HG03060 (cell line): Measurements from ENCODE around the gene KLF16.
A peak's percentile ranks its signal among the peaks of the same experiment; 100 is the strongest.

Experiments used
- ATAC-seq: cut with Tn5 transposase; IDR thresholded peaks from one replicate; pipeline ENCODE4 v1.9.1; 2021; ENCODE audit warnings: low read depth, moderate number of reproducible peaks; ENCODE audit not compliant: unreplicated experiment

KLF16 gene

DNA sequence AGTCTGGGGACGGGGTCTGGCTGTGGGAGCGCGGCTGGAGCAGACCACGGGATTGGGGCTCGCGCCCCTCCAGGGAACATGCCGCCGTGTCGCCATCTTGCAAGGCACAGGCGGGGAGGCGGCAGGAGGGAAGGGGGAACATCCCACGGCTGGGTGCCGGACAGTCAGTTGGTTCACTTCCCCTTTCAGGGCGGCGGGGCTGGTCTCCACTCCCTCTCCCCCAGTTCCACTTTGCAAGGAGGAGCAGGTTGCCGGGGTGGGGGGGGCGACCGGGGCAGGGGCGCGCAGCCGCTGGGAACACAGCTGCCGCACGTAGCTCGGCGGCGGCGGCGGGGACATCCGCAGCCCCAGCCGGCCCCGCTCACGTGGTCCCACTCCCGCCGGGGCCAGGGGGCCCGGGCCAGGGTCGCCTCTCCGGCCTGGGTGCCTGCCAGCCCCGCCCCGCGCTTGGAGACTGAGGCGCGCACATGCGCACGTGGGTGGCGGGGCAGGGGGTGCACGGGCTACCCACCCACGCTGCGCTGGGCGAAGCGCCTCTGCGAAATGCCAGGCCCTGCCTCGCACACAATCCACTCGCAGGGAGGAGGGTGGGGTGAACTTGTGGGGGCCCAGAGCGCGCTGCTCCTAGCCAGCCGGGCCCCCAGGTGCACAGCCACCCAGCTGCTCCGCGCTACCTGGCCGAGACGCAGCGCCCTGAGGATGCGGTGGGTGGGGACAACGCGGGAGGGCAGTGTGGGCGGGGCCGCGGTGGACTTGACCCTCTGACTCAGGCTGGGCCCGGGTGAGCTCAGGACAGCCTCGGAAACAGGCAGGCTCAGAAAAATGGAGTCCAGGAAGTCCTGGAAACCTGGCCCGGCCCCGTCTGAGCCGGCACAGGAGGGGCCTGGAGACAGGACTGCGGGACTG lies 6.4 kb downstream of the KLF16 start:
- ATAC-seq: no peak

- ATAC-seq: no peak
Observed at GRCh38 chr19:1856345-1856697, 7.1 kb downstream of the KLF16 start.

- no peak for ATAC-seq
Observed at GRCh38 chr19:1855828-1856255, 7.5 kb downstream of the KLF16 start.

- ATAC-seq: no peak
Observed at GRCh38 chr19:1855040-1855827, 8.1 kb downstream of the KLF16 start.

DNA sequence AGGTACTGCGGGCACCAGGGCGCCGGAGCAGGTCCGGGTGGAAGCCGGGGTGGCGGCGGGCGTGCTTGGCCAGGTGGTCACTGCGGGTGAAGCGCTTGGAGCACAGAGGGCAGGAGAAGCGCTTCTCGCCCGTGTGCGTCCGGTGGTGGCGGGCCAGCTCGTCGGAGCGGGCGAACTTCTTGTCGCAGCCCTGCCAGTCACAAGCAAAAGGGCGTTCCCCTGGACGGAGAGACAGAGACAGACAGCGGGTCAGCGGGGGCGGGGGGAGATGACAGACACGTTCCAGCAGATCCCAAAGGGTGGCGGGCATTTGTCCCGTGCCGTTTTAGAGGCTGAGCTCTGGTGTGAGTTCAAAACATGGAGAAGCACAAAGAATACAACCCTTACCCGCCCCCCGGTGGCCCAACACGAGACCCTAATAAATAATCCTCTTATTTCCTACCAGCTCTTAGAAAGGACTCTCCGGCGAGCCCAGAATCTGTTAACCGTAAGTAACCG lies 8.8 kb downstream of the KLF16 start:
- no peak for ATAC-seq

GRCh38 chr19:1854039-1854541 lies 9.3 kb downstream of the KLF16 start:
- ATAC-seq: no peak

DNA sequence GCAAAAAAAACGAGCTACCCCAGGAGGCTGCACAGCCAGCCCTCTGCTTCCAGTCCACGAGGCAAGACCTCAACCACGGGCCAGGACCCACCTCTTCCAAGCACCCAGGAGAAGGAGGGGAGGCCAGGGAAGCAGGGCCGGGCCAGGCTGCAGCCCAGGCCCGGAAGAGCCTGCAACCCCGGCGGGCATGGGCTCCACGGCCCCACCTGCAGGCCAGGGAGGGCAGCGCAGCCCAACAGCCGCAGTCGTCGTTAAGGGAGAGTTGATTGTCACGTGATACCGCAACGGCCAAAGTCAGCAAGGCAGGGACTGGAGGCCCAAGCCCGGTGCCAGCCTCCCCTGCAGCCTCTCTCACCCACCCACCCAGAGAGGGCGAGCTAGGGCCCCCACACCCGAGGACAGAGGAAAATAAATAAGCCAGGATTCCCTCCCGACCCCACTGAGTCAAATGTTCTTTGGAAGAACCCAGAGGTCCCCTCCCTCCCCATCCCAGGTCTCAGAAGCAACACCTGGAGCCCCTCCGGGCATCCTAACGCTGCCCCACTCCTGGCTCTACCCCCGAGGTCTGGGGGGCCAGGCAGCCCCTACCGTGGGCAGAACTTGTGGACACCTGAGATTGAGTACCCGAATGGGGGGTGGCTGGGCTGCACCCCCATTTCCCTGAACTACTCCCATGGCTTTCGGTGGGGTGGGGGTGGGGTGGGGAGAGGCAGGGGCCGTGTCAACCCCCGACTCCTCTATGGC lies 9.9 kb downstream of the KLF16 start:
- no peak for ATAC-seq

GRCh38 chr19:1852581-1853128 lies 10.7 kb downstream of the KLF16 start:
- no peak for ATAC-seq

DNA sequence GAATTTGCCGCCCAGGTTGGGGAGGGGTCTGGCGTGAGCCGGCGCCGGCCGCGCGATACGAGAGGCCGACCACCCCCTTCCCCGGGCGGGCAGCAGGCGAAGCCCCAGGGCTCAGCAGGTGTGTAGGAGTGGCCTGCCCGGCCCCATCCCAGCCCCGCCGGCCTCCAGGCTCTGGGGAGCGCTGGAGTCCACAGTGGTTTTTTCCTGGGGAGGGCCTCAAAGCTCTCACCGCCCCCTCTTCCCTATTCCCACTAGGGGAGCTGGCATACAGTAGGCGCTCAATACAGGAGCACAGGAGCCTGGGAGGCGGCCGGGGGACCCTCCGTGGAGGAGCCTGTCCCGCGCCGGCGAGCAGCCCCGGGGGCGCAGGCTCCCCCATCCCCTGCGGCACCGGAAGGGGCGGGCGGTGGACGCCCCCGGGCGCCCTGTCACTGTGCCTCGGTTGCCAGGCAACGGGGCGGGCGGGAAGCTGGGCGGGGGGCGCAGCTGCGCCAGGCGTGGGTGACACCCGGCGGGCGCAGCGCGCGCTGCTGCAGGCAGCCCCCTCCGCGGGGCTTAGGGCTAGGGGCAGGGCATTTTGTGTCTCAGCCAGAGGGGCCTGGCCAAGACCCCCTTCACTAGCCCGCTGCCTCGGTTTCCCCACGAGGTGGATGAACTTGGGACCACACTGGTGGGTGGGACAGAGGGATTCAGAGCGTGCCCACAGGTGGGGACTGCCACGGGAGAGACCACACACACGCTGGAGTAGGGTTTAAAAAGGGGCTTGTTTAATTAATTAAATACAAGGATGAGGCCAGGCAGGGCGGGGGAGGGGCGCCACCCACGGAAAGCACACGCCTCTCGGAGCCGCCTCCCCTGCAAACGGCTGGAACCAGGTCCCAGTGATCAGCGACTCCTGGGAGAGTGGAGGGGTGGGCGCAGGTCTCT lies 11.5 kb downstream of the KLF16 start:
- ATAC-seq: no peak

DNA sequence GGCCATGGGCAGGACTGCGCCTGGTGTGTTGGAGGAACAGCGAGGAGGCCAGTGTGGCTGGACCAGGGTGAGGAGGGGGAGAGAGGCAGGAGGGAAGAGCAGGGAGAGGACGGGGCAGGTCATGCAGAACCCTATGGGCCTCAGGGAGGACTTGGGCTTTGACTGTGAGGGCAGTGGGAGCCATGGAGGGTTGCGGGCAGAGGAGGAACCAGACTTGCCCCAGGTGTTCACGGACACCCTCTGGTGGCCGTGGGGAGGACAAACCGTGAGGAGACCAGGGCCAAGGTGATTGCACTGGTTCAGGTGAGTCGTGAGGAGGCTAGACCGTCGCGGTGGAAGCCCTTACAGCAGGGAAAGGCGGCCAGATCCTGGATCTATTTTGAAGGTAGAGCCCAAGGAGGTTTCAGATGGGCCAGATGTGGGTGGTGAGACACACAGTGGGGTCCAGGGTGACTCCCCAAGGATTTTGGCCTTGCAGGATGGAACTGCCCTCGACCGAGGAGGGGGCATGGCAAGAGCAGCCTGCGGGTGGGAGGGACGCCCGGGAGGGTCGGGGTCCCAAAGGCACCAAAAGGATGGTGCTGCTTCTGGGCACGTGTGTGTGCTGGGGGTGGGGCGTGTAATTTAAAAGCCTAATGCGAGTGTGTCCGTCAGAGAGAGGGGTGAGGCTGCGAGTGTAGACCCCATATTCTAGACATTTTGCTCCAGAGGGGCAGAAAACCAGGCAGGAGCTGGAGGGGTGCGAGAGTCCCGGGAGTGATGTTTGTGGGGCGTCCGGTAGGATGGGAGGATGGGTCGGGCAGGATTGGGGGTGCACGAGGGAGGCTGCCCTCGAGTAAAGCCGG lies 12.3 kb downstream of the KLF16 start:
- no peak for ATAC-seq

GRCh38 chr19:1849886-1850398 lies 13.4 kb downstream of the KLF16 start:
- ATAC-seq: no peak

- ATAC-seq: no peak
Observed at GRCh38 chr19:1849132-1849474, 14.3 kb downstream of the KLF16 start.

DNA sequence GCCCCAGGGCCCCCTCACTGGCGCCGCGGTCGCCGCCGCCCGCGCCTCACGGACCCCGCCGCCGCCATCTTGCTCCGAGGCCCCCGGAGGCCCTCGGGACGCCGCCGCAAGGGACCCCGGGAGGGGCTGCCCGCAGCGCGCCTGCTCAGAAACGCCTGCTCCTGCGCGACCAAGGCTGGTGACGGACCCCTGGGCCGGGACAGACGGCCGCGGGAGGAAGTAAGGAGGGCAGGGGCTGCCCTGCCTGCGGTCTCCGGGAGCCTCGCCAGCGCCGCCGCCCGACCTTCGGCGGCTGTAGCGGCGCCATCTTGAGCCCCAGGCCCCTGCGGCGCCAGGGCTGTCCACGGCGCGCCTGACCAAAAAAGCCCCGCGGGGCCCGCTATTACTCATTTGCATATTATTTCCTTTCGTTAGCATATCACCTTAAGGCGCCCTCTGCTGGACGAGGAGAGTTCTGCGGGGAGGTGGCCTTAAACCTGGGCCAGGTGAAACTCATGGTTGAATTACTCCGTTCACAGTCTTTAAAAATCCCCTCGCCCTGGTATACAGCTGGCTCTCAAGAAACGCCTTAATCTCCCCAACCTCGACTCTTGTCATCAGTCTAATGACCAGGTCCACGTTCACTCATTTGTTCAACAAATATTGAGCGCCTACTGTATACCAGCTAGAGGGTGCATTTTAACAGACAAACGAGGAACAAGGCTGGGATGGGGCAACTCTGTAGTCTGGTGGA lies 14.8 kb downstream of the KLF16 start, which contains the start of gene REXO1:
Gene REXO1, minus strand, starts transcription at position 85 of the 733 bp plus-strand sequence. CDS start 125 bp downstream, outside the sequence.
- ATAC-seq: peak; percentile 74

DNA sequence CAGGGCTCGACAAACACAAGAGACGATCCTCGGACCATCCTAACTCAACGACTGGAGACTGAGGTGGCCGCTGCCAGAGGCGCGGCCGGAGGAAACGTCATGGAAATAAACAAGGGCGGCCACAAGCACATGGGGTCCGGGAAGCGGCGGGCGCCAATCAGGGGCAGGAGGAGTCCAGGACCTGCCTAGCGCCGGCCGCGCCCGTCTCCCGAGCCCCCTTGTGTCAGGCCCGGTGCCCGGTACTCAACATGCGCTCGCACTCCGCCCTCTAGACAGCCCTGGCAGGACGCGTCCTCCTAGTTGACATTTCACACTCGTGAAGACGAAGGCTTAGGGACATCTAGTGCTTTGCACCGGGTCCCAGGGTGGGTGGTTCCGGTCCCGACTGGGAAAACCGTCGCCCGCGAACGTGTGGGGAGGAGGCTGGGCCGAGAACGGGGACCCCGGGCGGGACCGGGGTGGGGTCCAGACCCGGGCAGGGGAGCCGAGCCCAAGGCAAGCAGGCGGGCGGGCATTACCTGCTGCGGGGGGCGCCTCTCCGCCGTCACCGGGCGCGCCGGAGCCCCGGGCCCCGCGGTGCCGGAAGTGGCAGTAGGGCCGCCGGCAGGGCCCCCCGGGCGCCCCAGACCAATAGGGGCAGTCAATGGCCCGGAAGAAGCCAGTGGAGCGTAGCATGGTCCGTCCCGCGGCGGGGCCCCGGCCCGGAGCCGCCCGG lies 15.5 kb downstream of the KLF16 start:
- peak; percentile 5 for ATAC-seq

DNA sequence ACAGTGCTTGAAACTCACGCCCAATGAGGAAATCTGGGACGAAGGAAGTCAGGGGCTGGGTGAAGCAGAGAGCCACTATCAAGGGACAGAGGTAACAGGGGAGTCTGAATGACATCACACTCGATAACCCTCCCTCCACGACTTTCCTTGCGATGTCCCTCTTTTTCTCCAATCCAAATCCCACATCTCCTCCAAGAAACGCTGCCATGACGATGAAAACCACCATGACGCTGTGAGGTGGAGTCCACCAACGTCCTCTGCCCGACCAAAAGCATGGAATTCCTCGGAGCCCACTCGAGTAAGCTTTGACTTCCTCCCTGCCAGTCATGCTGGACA lies 16.1 kb downstream of the KLF16 start:
- no peak for ATAC-seq

GRCh38 chr19:1846517-1847204 lies 16.7 kb downstream of the KLF16 start:
- ATAC-seq: no peak
